Fibroblast of lung (primary cell): Measurements from ENCODE around the gene IGSF21. TPM values are rescaled to one million over a fixed set of nuclear protein-coding genes. Genes with fewer than 3 reads are reported as not detected.

Source experiments
- DNase-seq, 2 donors: peaks; one replicate each; pipeline versions ENCODE4 v3.0.0 to v3.0.0-alpha.2; 2010; ENCODE audit warnings: low read depth in 2 of 2
- H2AFZ ChIP-seq: 2 replicates; pipeline ENCODE4 v1.5.1; 2012; ENCODE audit warnings: low read length, control low read depth, inconsistent platforms
- H3K27ac ChIP-seq: 2 replicates; pipeline ENCODE4 v1.5.1; 2011; ENCODE audit warnings: low read length, control low read depth; ENCODE audit not compliant: insufficient read depth
- H3K27me3 ChIP-seq: 2 replicates; pipeline ENCODE4 v1.5.1; 2011; ENCODE audit warnings: mild to moderate bottlenecking, low read length; ENCODE audit not compliant: control insufficient read depth, insufficient read depth
- H3K36me3 ChIP-seq: 2 replicates; pipeline ENCODE4 v1.5.1; 2011; ENCODE audit warnings: low read length; ENCODE audit not compliant: control insufficient read depth, insufficient read depth
- H3K4me1 ChIP-seq: 2 replicates; pipeline ENCODE4 v1.5.1; 2011; ENCODE audit warnings: low read length; ENCODE audit not compliant: control insufficient read depth, insufficient read depth; ENCODE audit errors: extremely low read depth
- H3K4me2 ChIP-seq: 2 replicates; pipeline ENCODE4 v1.5.1; 2011; ENCODE audit warnings: low read length, control low read depth; ENCODE audit not compliant: insufficient read depth; ENCODE audit errors: extremely low read depth
- H3K4me3 ChIP-seq, 4 experiments: fragments of 200-600 bp in 1 of 4; sonication (generic) in 1 of 4; replicated peaks in 1 of 4; 2 replicates each; pipeline ENCODE4 v1.5.1; 2011 to 2016; ENCODE audit warnings: low read length in 4 of 4, low read depth in 3 of 4, mild to moderate bottlenecking in 3 of 4, control low read depth in 2 of 4, inconsistent platforms in 1 of 4, mixed read lengths in 1 of 4; ENCODE audit not compliant: insufficient read depth in 1 of 4; ENCODE audit errors: control extremely low read depth in 1 of 4
- H3K79me2 ChIP-seq: 2 replicates; pipeline ENCODE4 v1.5.1; 2012; ENCODE audit warnings: mild to moderate bottlenecking, low read length, inconsistent platforms; ENCODE audit not compliant: control insufficient read depth, insufficient read depth
- H3K9ac ChIP-seq: 2 replicates; pipeline ENCODE4 v1.5.1; 2011; ENCODE audit warnings: mild to moderate bottlenecking, low read length, control low read depth; ENCODE audit not compliant: insufficient read depth
- H3K9me3 ChIP-seq: 2 replicates; pipeline ENCODE4 v1.5.1; 2012; ENCODE audit warnings: low read depth, low read length; ENCODE audit not compliant: control insufficient read depth, insufficient read depth
- H4K20me1 ChIP-seq: 2 replicates; pipeline ENCODE4 v1.5.1; 2011; ENCODE audit warnings: low read length; ENCODE audit not compliant: control insufficient read depth, insufficient read depth; ENCODE audit errors: extremely low read depth
- EZH2 ChIP-seq: IDR thresholded peaks from 2 replicates; pipeline ENCODE4 v1.5.1; 2012; ENCODE audit warnings: low read length, control low read depth, mild to moderate bottlenecking; ENCODE audit errors: missing control alignments
- polyA plus RNA-seq, 2 donors: library from polyadenylated mRNA; depleted of rRNA in 1 of 2; stranded (reverse) in 1 of 2; unstranded in 1 of 2; fragments of >200 nt; gene quantifications; 2 replicates each; pipeline ENCODE4 v1.2.1, GENCODE V29; 2011 to 2012; ENCODE audit warnings: missing spikeins in 1 of 2
- total RNA-seq: library from RNA; depleted of rRNA; stranded (reverse); fragments of >200 nt; gene quantifications from 2 replicates; pipeline ENCODE4 v1.2.1, GENCODE V29; 2014
- TF ChIP-seq, protein P1 (sequence below), 2 donors: IDR thresholded peaks in 1 of 2; conservative IDR thresholded peaks in 1 of 2; 1 replicate in 1 of 2; 2 replicates in 1 of 2; pipeline ENCODE4 v1.5.1; 2011 to 2012; ENCODE audit warnings: low read length in 2 of 2, control low read depth in 1 of 2, inconsistent platforms in 1 of 2, low read depth in 1 of 2, mild to moderate bottlenecking in 1 of 2

Gene IGSF21
- total and polyA plus RNA-seq, 2 donors (not counting 1 experiment from before 2014, with no cell fraction given) = not detected

DNA sequence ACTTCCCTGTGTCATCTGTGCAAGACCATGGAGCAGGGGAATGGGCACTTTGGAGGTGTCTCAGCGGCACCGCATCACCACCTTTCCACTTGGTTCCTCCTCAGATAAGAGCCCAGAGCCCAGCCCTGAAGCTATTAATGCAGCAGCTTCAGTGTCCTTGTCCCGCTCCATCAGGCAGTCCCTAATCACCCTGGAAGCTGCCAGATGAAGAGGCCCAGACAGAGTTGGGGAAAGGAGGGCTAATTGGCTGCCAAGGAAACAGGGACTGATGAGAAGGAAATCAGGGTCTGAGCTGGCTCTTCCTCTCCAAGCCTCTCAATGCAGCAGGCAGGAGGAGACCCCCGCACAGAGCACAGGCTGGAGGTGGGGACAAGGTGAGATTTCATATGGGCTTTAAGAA is 290.0 kb downstream of the IGSF21 start:
- Histone ChIP-seq H3K27ac (no peak overlapping the region), H3K4me1 (no peaks in the 10 kb centered on the region), H2AFZ (no peak overlapping the region), H3K9ac (no peak overlapping the region), H4K20me1 (no peaks in the 10 kb centered on the region), H3K27me3 (no peaks in the 10 kb centered on the region), H3K79me2 (no peaks in the 10 kb centered on the region), H3K4me2 (no peak overlapping the region), H3K9me3 (no peaks in the 10 kb centered on the region), H3K4me3 (no peak overlapping the region), H3K36me3 (no peaks in the 10 kb centered on the region)
- TF ChIP-seq, protein P1, sequence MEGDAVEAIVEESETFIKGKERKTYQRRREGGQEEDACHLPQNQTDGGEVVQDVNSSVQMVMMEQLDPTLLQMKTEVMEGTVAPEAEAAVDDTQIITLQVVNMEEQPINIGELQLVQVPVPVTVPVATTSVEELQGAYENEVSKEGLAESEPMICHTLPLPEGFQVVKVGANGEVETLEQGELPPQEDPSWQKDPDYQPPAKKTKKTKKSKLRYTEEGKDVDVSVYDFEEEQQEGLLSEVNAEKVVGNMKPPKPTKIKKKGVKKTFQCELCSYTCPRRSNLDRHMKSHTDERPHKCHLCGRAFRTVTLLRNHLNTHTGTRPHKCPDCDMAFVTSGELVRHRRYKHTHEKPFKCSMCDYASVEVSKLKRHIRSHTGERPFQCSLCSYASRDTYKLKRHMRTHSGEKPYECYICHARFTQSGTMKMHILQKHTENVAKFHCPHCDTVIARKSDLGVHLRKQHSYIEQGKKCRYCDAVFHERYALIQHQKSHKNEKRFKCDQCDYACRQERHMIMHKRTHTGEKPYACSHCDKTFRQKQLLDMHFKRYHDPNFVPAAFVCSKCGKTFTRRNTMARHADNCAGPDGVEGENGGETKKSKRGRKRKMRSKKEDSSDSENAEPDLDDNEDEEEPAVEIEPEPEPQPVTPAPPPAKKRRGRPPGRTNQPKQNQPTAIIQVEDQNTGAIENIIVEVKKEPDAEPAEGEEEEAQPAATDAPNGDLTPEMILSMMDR (conservative IDR thresholded peaks at IDR 0.05 in 1 of 2, IDR thresholded peaks at IDR 0.05 in 1 of 2; ENCODE audit: low read depth in 1 of 2, low read length in 2 of 2) = no peak
- no peak for TF ChIP-seq EZH2
- DNase-seq = no peak

DNA sequence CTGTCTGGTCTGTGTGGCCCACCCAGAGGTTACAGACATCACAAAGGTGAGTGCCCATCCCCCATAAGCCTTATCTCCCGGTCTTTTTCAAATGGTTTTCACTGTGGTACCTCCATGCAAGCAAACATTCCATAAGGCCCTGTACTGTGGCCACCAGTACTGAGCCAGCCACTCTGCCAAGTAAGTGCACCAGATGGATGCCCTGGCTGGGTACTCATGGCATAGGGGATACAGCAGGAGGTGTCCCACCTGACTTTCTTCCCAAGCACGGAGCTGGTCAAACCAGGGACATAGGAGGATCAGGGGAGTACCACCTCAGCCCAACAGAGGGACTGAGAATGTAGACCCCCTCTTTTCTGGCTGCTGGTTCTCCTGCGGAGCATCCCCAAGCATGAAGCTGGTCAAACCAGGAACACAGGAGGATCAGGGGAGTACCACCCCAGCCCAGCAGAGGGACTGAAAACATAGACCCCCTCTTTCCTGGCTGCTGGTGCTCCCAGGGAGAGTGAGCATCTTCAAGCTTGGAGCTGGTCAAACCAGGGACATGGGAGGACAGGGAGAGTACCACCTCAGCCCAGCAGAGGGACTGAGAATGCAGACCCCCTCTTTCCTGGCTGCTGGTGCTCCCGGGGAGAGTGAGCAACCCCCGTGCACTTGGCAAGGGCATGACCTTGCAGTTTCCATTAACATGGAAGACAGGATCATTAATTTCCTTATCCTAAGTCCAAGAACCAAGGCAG is 291.4 kb downstream of the IGSF21 start:
- H3K27me3 ChIP-seq = no peaks in the 10 kb centered on the region
- H2AFZ ChIP-seq = no peak overlapping the region
- H3K9me3 ChIP-seq = no peaks in the 10 kb centered on the region
- H4K20me1 ChIP-seq = no peaks in the 10 kb centered on the region
- H3K4me1 ChIP-seq = no peaks in the 10 kb centered on the region
- H3K36me3 ChIP-seq = no peaks in the 10 kb centered on the region
- no peak for DNase-seq
- no peak overlapping the region for H3K27ac ChIP-seq
- H3K4me3 ChIP-seq = no peak overlapping the region
- no peak overlapping the region for H3K4me2 ChIP-seq
- no peaks in the 10 kb centered on the region for H3K79me2 ChIP-seq
- TF ChIP-seq, protein P1 (conservative IDR thresholded peaks at IDR 0.05 in 1 of 2, IDR thresholded peaks at IDR 0.05 in 1 of 2; ENCODE audit: low read depth in 1 of 2, low read length in 2 of 2) = no peak
- TF ChIP-seq EZH2 = no peak
- no peak overlapping the region for H3K9ac ChIP-seq

DNA sequence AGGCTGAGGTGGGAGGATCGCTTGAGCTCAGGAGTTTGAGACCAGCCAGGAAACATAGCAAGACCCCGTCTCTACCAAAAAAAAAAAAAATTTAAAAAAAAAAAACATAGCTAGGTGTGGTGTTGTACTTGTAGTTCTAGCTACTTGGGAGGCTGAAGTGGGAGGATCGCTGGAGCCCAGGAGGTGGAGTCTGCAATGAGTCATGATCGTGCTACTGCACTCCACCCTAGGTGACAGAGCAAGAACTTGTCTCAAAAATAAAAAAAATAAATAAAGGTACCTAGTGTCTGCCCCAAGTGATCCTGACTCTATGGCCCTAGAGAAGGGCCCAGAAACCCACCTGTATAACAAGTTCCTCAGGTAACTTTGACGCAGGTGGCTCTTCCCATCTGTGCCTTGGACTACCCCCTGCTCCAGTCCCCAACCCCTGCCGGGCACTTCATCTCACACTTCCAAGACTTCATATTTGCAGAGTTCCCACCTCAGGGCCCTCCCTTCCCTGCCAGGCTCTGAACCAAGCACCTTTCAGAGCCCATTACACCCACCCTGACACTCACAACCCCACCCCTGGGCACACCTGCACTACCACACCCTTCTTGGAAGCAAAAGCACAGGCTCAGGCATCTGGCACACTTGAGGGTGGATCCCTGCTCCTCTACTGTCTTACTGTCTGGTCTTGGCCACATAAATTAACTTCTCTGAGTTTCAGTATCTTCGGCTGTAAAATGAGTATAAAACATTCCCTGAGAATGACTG is 292.9 kb downstream of the IGSF21 start:
- no peaks in the 10 kb centered on the region for H3K9me3 ChIP-seq
- H3K4me1 ChIP-seq = no peaks in the 10 kb centered on the region
- H2AFZ ChIP-seq = no peak overlapping the region
- no peak overlapping the region for H3K4me2 ChIP-seq
- H3K27ac ChIP-seq = no peak overlapping the region
- DNase-seq = no peak
- H3K79me2 ChIP-seq = no peaks in the 10 kb centered on the region
- no peak for TF ChIP-seq EZH2
- H3K4me3 ChIP-seq = no peak overlapping the region
- H4K20me1 ChIP-seq = no peaks in the 10 kb centered on the region
- no peaks in the 10 kb centered on the region for H3K36me3 ChIP-seq
- H3K27me3 ChIP-seq = no peaks in the 10 kb centered on the region
- no peak overlapping the region for H3K9ac ChIP-seq
